Stimulated activated CD4-positive, alpha-beta T cell treated with anti-CD3 and anti-CD28 coated beads, Interleukin-1b, Interleukin-23, amount 100 ng/mL, for 24 hours (primary cell): Measurements from ENCODE around the gene TMEM222.

ENCODE experiments used
- DNase-seq, 4 experiments: peaks; one replicate each; pipeline ENCODE4 v3.0.0-alpha.2; 2020; ENCODE audit warnings: low read depth in 4 of 4, low spot score in 1 of 4

TMEM222 gene

DNA sequence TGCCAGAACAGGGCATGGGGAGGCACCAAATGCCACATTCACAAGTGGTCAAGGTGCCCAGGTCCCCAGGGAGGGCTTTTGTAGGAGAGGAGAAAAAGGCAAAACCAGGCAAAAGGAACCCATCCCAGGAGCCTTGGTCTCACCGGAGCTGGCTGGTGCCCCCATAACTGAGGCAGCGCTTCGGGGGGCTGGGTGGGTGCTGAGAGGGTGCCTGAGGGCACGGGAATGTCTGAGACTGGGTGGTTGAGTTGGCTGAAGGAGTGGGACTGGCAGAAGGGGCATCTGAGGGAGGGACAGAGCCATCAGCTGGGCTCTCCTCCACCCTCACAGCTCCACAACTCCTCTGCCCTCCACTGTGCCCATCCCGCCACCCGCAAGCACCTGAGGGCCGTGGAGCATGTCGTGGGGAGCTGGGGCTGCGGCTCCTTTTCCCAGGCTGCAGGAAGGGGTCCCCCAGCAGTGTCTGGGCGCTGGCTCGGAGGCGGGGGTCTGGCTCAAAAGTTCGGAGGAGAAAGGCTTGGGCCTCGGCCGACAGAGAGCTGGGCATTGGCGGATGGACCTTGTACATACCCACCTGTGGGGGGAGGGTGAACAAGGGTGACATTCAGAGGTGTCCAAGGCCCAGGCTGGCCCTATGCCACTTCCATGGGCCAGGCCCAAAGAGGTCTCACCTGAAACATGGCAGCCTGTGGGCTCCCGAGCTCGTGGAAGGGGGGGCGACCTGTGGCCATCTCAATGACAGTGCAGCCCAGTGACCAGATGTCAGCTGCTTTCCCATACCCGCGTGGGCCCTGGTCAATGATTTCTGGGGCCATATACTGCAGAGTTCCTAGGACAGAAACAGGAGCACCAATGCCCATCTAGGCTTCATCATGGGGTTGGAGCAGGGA lies 36.3 kb downstream of the TMEM222 start:
- no peak for DNase-seq

DNA sequence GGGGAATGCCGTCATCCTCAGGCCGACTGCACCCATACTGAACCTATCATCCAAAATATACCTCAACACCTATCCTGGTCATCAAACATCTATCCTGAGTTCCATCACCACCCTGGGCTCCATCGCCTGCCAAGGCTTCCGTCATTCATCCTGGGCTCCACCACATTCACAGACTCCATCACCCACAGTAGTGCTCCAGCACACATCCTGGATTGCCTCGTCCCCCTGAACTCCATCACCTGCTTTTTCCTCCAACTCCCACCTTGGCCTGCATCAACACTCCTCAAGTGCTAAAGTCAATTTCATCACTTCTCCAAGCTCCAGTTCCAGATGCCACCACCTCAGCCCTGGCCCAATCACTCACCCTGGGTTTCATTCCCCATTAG lies 37.0 kb downstream of the TMEM222 start:
- DNase-seq, result no peak

DNA sequence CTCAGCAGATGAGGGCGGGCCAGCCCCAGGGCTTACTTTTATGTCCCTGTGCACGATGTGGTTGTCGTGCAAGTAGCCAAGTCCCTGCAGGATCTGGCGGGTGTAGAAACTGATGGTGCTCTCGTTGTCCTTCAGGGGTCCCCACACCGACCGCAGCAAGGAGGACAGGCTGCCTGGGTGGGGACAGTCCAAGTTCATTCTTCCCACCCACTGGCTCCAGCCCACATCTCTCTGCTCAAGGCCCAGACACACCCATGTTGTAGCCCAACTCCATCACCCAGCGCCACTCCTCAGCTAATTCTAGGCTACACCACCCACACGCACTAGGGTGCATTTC lies 37.8 kb downstream of the TMEM222 start:
- no peak for DNase-seq

DNA sequence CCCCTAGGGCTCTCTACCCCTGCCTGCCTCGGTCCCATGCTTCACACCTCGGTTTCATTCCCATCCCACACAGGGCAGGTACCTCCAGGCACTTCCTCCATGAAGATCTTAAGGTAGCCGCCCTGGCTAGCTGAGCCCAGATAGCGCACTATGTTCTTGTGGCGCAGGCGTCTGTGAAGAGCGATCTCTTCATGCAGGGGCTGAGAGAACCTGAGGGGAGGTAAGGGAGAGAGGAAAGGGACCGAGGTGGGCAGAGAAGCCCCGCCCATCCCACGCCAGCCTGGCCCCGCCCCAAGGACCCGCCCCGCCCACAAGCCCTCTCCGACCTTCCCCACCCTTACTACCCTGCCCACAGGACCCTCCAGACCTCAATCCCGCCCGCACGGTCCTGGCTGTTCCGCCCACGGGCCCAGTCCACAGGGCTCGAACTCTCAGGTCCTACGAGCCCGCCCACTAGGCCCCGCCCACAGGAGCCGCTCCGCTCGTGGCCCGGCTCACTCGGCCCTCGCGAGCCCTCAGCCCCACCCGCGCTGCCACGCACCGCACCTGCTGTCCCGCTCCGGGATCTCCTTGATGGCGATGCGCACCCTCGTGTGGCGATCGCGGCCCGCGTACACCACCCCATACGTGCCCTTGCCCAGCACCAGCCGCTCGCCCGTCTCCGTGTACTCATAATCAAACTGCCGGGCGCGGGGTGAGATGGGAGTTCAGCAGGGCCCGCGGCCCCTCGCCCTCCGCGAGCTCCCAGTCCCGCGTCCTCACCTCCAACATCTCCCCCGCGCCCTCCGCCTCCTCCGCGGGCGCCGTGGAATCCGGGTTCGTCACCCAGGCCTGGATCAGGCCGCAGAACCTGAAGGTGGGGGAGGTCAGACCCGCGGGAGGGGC lies 38.4 kb downstream of the TMEM222 start:
- DNase-seq, result no peak

DNA sequence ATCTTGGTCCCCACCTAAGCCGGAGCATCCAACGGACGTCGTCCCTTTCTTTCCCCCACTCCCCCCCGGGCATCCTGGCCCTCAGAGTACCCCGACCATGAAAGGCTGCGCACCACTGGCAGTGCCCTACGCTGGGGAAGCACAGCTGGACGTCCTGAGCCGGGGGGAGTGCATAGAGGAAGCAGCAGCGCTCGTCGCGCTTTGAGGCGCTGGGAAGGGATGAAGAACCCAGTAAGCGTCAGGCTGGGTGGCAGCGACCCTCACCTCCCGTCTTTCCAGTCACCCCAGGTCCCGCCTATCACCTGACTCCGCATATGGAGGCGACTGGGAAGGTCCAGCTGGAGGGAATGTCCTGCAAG lies 39.1 kb downstream of the TMEM222 start:
- DNase-seq, result no peak

DNA sequence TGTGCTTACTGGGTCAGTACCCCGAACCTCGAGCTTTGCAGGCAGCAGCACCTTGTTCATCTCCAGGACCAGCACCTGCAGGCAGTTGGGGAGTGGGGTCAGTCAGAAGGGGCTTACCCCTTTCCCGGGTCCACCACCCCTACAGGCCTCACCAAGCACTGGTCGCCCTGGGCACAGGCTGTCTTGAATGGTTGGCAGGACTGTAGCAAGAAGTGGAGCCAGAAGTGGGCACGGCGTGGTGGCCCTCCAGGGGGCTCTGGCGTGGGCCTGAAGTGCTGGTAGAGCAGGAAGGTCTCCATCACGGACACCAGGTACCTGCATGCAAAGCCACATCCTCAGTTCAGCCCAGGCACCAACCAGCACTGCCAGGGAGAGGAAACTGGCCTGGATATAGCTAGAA lies 39.6 kb downstream of the TMEM222 start:
- DNase-seq, result no peak

DNA sequence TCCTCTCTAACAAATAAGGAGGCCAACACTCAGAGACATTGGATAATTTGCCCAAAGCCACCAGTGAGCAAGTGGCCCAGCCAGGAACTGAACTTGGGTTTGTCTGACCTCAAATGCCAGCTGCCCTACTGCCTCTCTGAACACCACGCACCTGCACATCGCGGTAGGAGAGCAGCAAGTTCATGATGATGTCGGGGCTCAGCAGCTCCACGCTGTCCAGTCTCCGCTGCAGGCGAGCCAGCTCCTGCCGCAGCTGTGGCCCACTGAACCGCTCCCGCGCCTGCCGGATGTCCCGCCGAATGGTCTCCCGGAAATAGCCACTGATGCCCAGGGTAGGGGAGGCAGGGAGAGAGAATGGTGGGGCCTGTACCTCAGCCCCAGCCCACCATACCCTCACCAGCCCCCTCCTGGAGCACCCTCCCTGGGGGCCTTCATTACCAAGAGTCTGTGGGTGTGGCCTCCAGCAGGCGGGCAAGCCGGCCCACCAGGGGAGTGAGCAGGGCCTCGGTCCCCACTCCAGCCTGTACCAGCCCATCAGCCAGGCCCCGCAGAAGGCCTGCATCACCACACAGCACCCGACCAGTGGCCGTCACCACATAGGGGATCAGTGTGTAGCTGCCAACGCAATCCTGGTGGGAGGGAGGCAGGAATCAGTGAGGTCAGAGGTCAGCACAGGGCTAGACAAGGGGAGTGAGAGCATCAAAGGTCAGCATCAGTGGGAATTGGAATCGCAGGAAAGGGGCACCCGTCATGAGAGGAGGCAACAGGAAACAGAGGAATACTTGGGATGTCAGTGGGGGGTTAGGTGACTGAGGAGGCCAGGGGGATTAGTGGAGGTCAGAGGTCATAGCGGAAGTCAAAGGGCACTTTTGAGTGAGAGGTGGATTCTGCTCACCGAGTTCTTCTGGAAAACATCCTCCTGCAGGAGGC lies 42.1 kb downstream of the TMEM222 start:
- no peak for DNase-seq

DNA sequence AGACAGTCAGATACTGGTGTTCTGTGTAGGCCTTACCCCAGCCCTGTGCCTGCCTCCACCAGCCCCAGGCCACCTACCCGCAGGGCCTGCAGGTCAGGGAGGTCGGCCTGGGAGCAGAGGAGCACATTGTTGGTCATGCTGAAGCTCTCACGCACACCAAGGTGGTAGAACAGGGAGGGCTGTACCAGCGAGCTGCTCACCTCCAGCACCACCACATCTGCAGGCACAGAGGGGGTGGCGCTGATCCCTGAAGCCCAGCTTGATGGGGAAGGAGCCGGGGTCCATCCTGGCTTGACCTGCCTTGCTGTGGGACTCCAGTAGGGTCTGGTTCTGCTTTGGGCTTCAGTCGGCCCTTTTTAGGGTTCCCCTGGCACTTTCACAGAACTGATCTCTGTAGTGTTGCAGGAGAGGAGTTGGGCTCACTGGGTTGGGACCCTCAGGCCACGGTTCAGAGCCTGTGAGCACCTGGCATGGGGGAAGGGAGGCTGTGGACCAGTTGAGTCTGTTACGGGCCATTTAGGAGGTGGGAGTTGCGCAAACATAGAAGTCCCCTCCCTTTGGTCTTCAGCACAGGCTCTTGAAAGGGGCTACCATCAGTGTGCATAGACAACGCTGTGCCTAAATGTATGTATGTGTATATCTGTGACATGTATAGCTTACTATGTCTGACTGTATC lies 42.9 kb downstream of the TMEM222 start:
- DNase-seq, result no peak

DNA sequence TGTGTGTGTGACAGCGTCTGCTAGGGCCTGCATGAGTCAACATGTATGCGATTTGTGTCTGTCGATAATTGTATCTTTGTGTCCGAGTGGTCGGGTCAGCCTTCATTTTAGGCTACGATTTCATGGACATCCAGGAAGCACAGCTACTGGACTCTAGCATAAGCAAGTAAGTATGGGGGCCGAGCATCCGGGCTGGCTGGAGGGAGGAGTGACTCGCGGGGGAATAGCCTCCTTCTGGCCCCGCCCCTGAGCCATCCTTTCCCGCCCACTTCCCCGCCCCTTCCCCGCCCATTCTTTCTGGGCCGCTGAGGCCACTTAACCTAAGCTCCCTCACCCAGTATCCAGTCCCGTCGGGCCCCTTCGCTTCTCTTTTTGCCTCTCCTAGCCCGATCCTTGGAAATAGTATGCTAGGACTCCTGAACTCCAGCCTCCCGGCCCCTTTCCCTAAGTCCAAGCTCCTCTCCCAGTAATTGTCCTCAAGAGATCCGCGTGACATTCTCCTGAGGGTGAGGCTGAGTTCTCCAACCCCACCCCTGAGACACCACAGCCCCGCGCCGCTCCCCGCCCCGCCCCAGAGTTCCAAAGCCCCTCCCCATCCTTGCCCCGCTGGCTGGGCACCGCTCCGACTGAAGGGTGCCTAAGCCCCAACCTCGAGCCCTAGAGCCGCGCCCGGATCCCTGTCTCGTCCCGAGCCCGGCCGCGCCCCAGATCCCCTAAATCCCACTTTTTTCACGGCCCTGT lies 43.6 kb downstream of the TMEM222 start:
- DNase-seq, result peak in 3 of 4 experiments; percentile 65 to 71 (median 67)

DNA sequence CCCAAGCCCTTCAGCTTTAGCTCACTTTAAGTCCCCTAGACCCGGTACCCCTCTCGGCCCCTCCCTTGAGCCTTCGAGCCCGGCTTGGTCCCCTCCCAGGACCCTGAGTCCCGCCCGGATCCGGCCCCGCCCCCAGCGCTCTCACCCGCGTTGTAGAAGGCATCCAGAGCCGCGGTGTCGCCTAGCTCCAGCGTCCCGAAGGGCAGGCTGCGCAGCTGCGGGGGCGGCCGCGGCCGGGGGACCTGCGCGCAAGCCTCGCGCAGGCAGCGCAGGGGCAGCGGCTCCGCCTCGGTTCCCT lies 44.1 kb downstream of the TMEM222 start:
- peak in 3 of 4 experiments; percentile 52 to 80 (median 64) for DNase-seq

DNA sequence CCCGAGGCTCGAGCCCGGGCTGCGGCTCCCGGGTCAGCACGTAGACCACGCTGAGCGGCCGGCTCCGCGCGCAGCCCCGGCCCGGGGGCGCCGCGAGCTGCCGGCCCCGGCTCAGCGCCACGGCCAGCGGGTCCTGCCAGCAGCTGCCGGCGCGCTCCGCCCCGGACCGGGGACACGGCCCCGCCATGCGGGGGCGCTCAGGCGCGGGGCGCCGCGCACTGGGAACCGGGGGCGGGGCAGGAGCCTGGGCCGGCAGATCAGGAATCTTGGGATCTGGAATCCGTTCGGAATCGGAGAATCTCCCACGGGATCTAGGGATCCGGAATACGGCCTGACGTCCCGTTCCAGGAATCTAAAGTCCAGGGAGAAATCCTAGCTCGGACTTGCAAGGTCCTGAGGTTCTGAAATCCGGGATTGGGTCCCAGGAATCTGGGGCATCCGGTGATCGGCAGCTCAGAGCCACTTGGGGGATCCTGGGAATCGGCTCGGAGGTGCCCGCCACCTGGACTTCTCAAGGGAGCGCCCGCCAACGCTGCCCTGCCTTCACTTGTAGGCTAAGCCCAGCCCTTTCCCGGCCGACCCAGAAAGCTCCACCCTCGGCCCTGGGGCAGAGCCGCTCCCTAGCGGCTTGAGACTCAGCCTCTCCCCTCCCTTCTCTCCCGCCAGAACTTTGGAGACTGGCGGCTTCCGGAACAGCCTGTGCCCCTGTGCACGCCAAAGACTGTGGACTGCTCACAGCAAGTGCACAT lies 44.6 kb downstream of the TMEM222 start, which contains the start of gene MAP3K6:
MAP3K6 (minus strand) TSS at position 551 of the 749 bp plus-strand sequence; CDS start at position 187, 364 bp downstream.
- peak in 1 of 4 experiments; percentile 57 for DNase-seq

DNA sequence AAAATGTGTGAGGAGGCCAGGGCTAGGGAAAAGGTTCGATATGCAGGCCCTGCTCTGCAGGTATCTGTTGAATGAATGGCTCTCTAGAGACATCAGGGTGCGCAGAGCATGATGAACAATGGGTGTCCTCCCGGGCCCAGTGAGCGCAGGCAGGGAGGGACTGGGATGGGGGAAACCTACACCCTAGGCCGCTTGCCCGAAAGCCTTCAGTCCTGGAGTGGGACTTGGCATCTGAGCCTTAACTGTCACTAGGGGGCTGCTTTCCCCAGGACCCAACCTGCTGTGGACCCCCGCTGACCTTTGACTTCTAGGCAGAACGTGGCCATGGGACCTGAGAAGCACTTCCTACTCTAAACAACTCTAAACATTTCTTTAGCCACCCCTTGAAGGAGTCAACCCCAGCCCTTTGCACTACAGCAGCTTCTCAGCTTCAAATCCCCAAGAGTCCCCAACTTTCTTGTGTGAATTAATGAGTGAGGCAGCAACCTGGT lies 45.2 kb downstream of the TMEM222 start:
- DNase-seq, result no peak

DNA sequence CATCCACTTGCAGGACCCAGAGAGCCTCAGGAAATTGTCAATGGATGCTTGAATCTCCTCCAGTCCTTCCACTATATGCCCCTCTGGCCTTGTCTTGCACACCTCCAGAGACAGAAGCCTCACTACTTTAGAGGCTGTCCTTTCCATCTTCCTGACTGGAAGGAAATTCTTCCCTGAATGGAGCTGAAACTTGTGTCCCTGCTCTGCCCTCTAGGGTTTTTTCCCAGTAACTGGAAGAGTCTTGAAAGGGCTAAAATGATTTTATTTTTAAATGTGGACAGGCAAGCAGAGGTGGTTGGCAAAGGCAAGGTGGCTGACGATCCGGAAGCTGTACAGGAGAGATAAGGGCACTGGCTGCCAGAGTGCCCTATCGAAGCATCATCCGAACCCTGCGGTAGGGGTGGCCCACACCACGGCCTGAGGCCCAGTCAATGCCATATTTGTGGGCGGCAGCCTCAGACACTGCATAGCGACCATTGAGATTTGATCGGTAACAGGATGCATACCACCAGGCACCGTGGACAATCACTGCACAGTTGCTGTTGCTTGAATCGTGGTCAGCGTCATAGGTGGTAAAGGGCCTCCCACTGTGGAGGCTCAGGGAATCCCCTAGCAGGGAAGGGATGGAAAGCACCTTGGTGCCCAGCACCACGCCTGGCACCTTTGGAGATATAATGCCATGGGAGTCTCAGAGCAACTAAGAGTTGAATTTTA lies 47.1 kb downstream of the TMEM222 start:
- no peak for DNase-seq

DNA sequence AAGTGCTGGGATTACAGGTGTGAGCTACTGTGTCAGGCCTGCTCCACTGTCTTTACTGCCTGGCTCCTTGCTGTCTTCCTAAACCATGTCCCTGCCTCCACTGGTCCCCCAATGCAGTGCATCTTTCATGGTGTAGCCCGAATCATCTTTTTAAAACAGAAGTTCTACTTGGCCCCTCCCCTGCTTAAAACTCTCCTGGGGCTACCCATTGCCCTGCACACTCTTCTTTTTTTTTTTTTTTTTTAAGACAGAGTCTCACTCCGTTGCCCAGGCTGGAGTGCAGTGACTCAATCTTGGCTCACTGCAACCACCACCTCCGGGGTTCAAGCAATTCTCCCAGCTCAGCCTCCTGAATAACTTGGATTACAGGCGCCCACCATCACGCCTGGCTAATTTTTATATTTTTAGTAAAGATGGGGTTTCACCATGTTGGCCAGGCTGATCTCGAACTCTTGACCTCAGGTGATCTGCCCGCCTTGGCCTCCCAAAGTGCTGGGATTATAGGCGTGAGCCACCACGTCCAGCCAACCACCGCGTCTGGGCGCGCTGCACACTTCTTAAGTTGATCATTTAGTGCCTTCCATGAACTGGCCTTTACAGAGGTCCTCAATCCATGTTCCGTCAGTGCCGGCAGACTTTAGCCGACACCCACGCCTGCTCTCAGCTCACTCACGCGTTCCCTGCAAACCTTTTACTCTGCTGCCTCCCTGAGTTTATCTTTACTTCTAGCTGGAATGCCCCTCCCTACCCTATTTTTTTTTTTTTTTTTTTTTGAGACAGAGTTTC lies 50.3 kb downstream of the TMEM222 start:
- no peak for DNase-seq

DNA sequence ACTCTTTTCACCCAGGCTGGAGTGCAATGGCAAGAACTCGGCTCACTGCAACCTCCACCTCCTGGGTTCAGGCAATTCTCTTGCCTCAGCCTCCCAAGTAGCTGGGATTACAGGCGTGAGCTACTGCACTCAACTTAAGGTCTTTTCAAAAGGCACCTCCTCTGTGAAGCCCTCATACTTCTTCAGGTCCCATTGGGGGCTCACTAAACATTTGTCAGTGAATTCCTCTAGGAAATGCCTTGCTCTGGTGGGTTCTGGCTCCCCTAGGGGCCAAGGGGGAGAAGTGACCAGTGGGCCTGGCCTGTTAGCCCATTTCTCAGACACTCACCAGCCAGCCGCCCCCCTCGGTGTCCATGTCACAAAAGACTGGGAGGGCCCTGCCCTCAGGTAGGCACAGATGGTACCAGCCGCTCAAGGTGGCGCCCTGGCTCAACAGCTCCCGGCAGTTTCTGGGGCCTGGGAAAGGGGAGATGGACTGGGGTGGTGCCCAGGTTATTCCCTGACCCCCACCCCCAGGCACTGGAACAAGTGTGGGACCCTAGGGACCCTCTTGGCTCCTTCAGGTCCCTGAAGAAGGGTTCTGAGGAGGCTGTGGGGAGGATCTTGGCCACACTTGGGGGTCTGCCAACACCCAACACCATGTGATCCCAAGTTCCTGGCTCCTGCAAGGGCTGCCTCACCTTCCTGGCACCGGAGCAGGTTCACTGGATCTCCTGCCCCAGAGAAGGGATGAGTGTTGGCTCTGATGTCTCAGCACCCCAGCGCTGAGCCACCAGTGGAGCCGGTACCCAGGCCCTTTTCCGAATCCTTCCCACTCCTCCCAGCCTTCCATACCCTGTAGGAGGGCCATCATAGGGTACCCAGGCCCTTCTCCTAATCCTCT lies 51.1 kb downstream of the TMEM222 start:
- no peak for DNase-seq

DNA sequence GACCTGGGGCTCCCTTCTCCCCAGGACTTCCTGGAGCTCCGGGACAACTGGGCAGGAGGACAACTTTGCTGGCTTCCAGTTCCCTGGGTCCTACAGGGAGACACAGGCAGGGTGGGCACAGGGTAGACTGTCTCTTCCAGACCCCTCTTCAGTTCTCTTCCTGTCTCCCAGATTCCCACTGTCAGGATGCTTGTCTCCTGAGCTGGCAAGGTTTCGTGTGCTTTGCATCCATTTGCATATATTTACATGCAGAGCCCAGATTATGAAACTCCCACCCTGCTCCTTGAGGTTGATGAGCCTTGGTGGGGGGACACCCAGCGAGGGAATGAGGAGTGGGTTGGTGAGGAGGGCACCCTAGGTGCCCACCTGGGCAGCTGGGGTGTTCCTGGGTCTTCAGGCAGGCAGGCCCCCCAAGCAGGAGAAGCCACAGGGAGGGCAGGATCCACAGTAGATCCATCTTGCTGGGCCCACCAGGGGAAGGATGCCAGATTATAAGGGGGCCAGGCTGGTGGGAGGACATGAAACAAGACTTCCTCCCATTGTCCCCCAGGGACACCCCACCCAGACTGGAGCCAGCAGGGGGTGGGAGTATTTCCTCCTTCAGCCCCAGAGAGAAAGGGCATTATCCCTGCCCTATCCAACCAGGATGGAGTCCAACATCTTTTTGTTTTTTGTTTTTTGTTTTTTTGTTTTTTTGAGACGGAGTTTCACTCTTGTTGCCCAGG lies 52.6 kb downstream of the TMEM222 start, which contains the start of gene FCN3:
FCN3 (minus strand) TSS at position 463 of the 725 bp plus-strand sequence; CDS start at position 457, 6 bp downstream.
- DNase-seq, result no peak
